Measurements from ENCODE around the gene VMAC. TPM values are rescaled to one million over a fixed set of nuclear protein-coding genes. Genes with fewer than 3 reads are reported as not detected.

Gene VMAC
- polyA plus RNA-seq, 2 of the 4 experiments (the other 2 are of a cell fraction) = 1.1 to 1.6 TPM

- peaks cover 42% of the 10 kb centered on the region for H3K4me1 ChIP-seq
- peak overlapping the region; percentile 70 for H3K4me2 ChIP-seq
- ChIA-PET POLR2A (no interaction called here), CTCF (interaction anchor here (1.5 kb wide), 1 partner anchor 76 kb away, joined by 4 read pairs; no protein-coding TSS in a partner anchor)
- H3K4me3 ChIP-seq = no peak overlapping the region
- WGBS (ENCODE audit: missing lambda C conversion rate) = 32% methylated on average over 5 of the region's 6 CpGs
- DNase-seq (ENCODE audit: low read depth in 1 of 2, low spot score in 1 of 2) = no peak
- no peak for ATAC-seq
- no peak for FAIRE-seq
- H3K9me3 ChIP-seq = no peaks in the 10 kb centered on the region
- TF ChIP-seq RNF2 (IDR thresholded peaks at IDR 0.05; ENCODE audit: borderline replicate concordance, low read depth) = no peak
- no peak for TF ChIP-seq KDM5A (IDR thresholded peaks at IDR 0.05)
- no peak for TF ChIP-seq EHMT2 (IDR thresholded peaks at IDR 0.05; ENCODE audit: low read depth)
- TF ChIP-seq POLR2A (IDR thresholded peaks at IDR 0.05; ENCODE audit: low read length) = no peak
- no peak for TF ChIP-seq JUN (IDR thresholded peaks at IDR 0.05)
- no peak for TF ChIP-seq NR3C1 (IDR thresholded peaks at IDR 0.05)
- no peak for TF ChIP-seq HES2 (IDR thresholded peaks at IDR 0.05)
- TF ChIP-seq MAX (IDR thresholded peaks at IDR 0.05) = no peak
- peak overlapping the region; percentile 67 to 72 for H3K27ac ChIP-seq
Observed at GRCh38 chr19:5880196-5880595, 24.5 kb upstream of the VMAC start.

- H3K4me2 ChIP-seq = peak overlapping the region; percentile 70
- no peak overlapping the region for H3K4me3 ChIP-seq
- FAIRE-seq (no peak), ATAC-seq (peak; percentile 44 to 59; a peak in 4 of 6 replicates), DNase-seq (ENCODE audit: low read depth in 1 of 2, low spot score in 1 of 2) (peak in 1 of 2 experiments; percentile 63)
- H3K9me3 ChIP-seq = no peaks in the 10 kb centered on the region
- TF ChIP-seq ZNF302 (CRISPR knock-in tag; IDR thresholded peaks at IDR 0.05) = no peak
- TF ChIP-seq PBX3 (IDR thresholded peaks at IDR 0.05) = no peak
- no peak for TF ChIP-seq CEBPB (IDR thresholded peaks at IDR 0.05)
- no peak for TF ChIP-seq CBX2 (IDR thresholded peaks at IDR 0.05; ENCODE audit: borderline replicate concordance, low read depth)
- 0 out of 2 replicates have a peak, but pooled peaks have one; percentile 45 for TF ChIP-seq HDAC2 (IDR thresholded peaks at IDR 0.05)
- no peak for TF ChIP-seq MYC (IDR thresholded peaks at IDR 0.05; ENCODE audit: borderline replicate concordance, low read length)
- peak in 1 of 2 experiments; percentile 33; a peak in 1 of 5 replicates for TF ChIP-seq JUN (IDR thresholded peaks at IDR 0.05)
- peak; percentile 16 to 37; a peak in 2 of 5 replicates for TF ChIP-seq EP300 (IDR thresholded peaks at IDR 0.05)
- no peak for TF ChIP-seq ESRRA (IDR thresholded peaks at IDR 0.05; ENCODE audit: borderline replicate concordance, low read length)
- no peak for TF ChIP-seq KDM5A (IDR thresholded peaks at IDR 0.05)
- 0 out of 2 replicates have a peak, but pooled peaks have one; percentile 50 for TF ChIP-seq KDM1A (IDR thresholded peaks at IDR 0.05; ENCODE audit: low read depth)
- TF ChIP-seq ZSCAN20 (CRISPR knock-in tag; IDR thresholded peaks at IDR 0.05) = no peak
- peaks cover 38% of the 10 kb centered on the region for H3K4me1 ChIP-seq
- CTCF ChIA-PET = interaction anchor here (1.5 kb wide), 1 partner anchor 77 kb away, joined by 4 read pairs; no protein-coding TSS in a partner anchor
- WGBS (ENCODE audit: missing lambda C conversion rate) = 27% methylated on average over 11 of the region's 15 CpGs
- POLR2A ChIA-PET = no interaction called here
- peak overlapping the region; percentile 67 to 72 for H3K27ac ChIP-seq
Observed at GRCh38 chr19:5880604-5881078, 24.0 kb upstream of the VMAC start.

GRCh38 chr19:5881543-5882299 lies 23.0 kb upstream of the VMAC start:
- TF ChIP-seq PBX3 (IDR thresholded peaks at IDR 0.05) (no peak), EHMT2 (IDR thresholded peaks at IDR 0.05; ENCODE audit: low read depth) (no peak), HOXB13 (CRISPR knock-in tag; IDR thresholded peaks at IDR 0.05; ENCODE audit: low read depth) (no peak), BCL3 (IDR thresholded peaks at IDR 0.05) (no peak), POLR2AphosphoS2 (conservative IDR thresholded peaks at IDR 0.05; ENCODE audit: low read length) (no peak), GATA3 (IDR thresholded peaks at IDR 0.05; ENCODE audit: borderline replicate concordance) (no peak), HOXA7 (CRISPR knock-in tag; IDR thresholded peaks at IDR 0.05) (no peak), HOXB5 (CRISPR knock-in tag; IDR thresholded peaks at IDR 0.05) (no peak), TFCP2L1 (CRISPR knock-in tag; IDR thresholded peaks at IDR 0.05) (no peak)
- 73% methylated on average over 15 of the region's 19 CpGs for WGBS (ENCODE audit: missing lambda C conversion rate)
- DNase-seq (ENCODE audit: low read depth in 1 of 2, low spot score in 1 of 2) (no peak), FAIRE-seq (no peak), ATAC-seq (no peak)
- H3K4me1 ChIP-seq = peaks cover 38% of the 10 kb centered on the region
- ChIA-PET POLR2A (interaction anchor here (1.1 kb wide), 1 partner anchor 54 kb away, joined by 3 read pairs; no protein-coding TSS in a partner anchor), CTCF (interaction anchor here (0.9 to 1.5 kb wide), 2 partner anchors 78 to 108 kb away, joined by 3 to 4 read pairs; no protein-coding TSS in a partner anchor)
- H3K4me3 ChIP-seq = no peak overlapping the region
- H3K9me3 ChIP-seq = no peaks in the 10 kb centered on the region
- no peak overlapping the region for H3K4me2 ChIP-seq
- peak overlapping the region; percentile 67 to 72; a peak in 5 of 6 replicates for H3K27ac ChIP-seq
